ENCODE measurements around the gene CRHR1.

The CRHR1 gene

DNA sequence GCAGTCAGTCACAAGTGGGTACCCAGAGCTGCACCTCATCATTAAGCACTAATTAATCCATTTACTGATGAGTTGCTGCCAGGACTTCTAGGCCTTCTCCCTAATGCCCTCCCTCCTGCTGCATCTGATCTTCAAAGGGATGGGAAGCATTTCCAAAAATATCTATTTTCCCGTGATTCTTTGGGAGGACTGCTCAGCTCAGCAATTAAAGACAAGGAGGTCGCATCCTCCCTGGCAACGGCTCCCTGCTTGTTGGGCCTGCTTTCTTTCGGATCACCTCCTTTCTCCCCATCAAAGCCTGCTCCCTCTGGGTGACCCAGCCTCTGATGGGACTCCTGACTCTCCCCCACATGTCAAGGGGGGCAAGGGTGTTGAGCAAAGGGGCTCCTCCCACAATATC, 34.6 kb downstream of the CRHR1 start:
- H3K4me1 ChIP-seq (ENCODE audit: low read length), result 0 out of 2 replicates have a peak, but pooled peaks cover under 1% of the 10 kb centered on the region
- no peak overlapping the region for H3K4me2 ChIP-seq (ENCODE audit: low read depth, low read length)
- no peak for DNase-seq
- no peaks in the 10 kb centered on the region for H3K79me2 ChIP-seq (ENCODE audit: low read length)
- TF ChIP-seq, protein P1, sequence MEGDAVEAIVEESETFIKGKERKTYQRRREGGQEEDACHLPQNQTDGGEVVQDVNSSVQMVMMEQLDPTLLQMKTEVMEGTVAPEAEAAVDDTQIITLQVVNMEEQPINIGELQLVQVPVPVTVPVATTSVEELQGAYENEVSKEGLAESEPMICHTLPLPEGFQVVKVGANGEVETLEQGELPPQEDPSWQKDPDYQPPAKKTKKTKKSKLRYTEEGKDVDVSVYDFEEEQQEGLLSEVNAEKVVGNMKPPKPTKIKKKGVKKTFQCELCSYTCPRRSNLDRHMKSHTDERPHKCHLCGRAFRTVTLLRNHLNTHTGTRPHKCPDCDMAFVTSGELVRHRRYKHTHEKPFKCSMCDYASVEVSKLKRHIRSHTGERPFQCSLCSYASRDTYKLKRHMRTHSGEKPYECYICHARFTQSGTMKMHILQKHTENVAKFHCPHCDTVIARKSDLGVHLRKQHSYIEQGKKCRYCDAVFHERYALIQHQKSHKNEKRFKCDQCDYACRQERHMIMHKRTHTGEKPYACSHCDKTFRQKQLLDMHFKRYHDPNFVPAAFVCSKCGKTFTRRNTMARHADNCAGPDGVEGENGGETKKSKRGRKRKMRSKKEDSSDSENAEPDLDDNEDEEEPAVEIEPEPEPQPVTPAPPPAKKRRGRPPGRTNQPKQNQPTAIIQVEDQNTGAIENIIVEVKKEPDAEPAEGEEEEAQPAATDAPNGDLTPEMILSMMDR (IDR thresholded peaks at IDR 0.05; ENCODE audit: low read length), result no peak
- TF ChIP-seq EZH2 (optimal IDR thresholded peaks at IDR 0.05; ENCODE audit: low read depth, low read length) (no peak), EZH2phosphoT487 (IDR thresholded peaks at IDR 0.05; ENCODE audit: low read length) (no peak)
- H3K9me3 ChIP-seq (replicated peaks; ENCODE audit: insufficient read depth, low read length), result no peaks in the 10 kb centered on the region
- no peak overlapping the region for H3K27ac ChIP-seq (ENCODE audit: low read length)
- H2AFZ ChIP-seq (ENCODE audit: low read length), result no peak overlapping the region
- H3K36me3 ChIP-seq (replicated peaks; ENCODE audit: insufficient read depth, low read length), result no peaks in the 10 kb centered on the region
- H3K9ac ChIP-seq (ENCODE audit: low read length), result no peak overlapping the region
- peaks cover 37% of the 10 kb centered on the region for H3K27me3 ChIP-seq (replicated peaks; ENCODE audit: insufficient read depth, low read length)
- no peaks in the 10 kb centered on the region for H3F3A ChIP-seq (ENCODE audit: insufficient read depth, low read length)
- H4K20me1 ChIP-seq (ENCODE audit: insufficient read depth, low read length), result no peaks in the 10 kb centered on the region
- no peaks in the 10 kb centered on the region for H3K9me2 ChIP-seq (replicated peaks; ENCODE audit: insufficient read depth, low read length)
- H3K4me3 ChIP-seq (ENCODE audit: low read length), result no peak overlapping the region

DNA sequence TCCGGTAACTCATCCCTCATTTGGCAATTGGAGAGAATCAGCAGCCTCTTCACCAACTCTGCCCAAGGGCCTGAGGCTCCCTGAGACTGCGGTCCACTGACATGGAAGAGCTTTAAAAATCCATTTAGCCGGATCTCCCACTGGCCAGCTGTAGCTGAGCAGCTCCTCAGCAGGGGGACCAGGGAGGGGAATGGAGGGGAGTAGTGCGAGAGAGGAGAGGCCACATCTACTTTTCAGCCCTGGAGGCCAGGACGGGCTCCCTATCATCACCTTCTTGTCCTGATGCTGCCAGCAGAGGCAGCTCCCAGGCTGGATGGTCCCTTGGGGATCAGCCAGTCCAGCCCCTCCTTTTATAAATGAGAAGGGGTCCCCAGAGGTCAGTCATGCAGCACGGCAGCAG, 35.5 kb downstream of the CRHR1 start:
- no peak overlapping the region for H2AFZ ChIP-seq (ENCODE audit: low read length)
- no peak overlapping the region for H3K9ac ChIP-seq (ENCODE audit: low read length)
- H3K4me2 ChIP-seq (ENCODE audit: low read depth, low read length), result no peak overlapping the region
- H3K79me2 ChIP-seq (ENCODE audit: low read length), result no peaks in the 10 kb centered on the region
- no peaks in the 10 kb centered on the region for H4K20me1 ChIP-seq (ENCODE audit: insufficient read depth, low read length)
- H3K27me3 ChIP-seq (replicated peaks; ENCODE audit: insufficient read depth, low read length), result peaks cover 33% of the 10 kb centered on the region
- no peaks in the 10 kb centered on the region for H3F3A ChIP-seq (ENCODE audit: insufficient read depth, low read length)
- H3K36me3 ChIP-seq (replicated peaks; ENCODE audit: insufficient read depth, low read length), result no peaks in the 10 kb centered on the region
- no peak overlapping the region for H3K27ac ChIP-seq (ENCODE audit: low read length)
- H3K4me3 ChIP-seq (ENCODE audit: low read length), result no peak overlapping the region
- no peaks in the 10 kb centered on the region for H3K9me2 ChIP-seq (replicated peaks; ENCODE audit: insufficient read depth, low read length)
- TF ChIP-seq EZH2phosphoT487 (IDR thresholded peaks at IDR 0.05; ENCODE audit: low read length) (no peak), EZH2 (optimal IDR thresholded peaks at IDR 0.05; ENCODE audit: low read depth, low read length) (no peak)
- TF ChIP-seq, protein P1 (IDR thresholded peaks at IDR 0.05; ENCODE audit: low read length), result no peak
- DNase-seq, result no peak
- H3K4me1 ChIP-seq (ENCODE audit: low read length), result 0 out of 2 replicates have a peak, but pooled peaks cover 2% of the 10 kb centered on the region
- H3K9me3 ChIP-seq (replicated peaks; ENCODE audit: insufficient read depth, low read length), result no peaks in the 10 kb centered on the region

DNA sequence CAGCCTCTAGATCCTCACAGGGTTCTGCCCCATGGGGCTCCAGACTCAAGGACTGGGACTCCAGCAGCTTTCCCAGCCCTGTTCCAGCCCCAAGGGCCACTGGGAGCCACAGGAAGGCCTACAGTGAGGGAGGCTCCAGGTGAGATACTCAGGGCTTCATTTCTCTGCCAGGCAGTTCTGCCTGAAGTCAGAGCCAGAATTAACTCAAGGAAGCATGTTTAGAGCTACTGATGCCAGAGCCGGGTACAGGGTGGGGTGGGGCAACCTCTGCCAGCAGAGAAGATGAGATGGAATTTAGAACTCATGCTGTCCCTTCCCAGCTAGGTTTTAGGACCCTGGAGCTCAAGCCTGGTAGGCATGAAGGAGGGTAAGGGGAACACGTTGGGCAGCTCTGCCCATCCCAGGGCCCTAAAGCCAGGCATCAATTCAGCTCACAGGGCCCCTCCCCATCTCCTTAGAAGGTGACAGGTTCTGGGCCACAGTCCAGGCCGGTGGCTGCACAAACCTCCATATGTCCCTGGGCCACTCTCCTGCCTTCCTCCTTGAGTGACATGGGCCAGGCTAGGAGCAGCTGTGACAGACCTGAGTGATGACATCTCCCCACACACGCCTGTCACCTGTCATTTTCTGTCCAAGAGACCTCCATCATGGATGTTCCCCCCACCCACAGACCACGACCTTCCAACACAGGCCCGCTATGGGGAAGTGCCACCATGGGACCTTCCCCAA, 36.1 kb downstream of the CRHR1 start:
- Histone ChIP-seq H3K36me3 (replicated peaks; ENCODE audit: insufficient read depth, low read length) (no peaks in the 10 kb centered on the region), H2AFZ (ENCODE audit: low read length) (no peak overlapping the region), H3K27ac (ENCODE audit: low read length) (no peak overlapping the region), H3K9ac (ENCODE audit: low read length) (no peak overlapping the region), H3K4me3 (ENCODE audit: low read length) (no peak overlapping the region), H3K9me3 (replicated peaks; ENCODE audit: insufficient read depth, low read length) (no peaks in the 10 kb centered on the region), H3F3A (ENCODE audit: insufficient read depth, low read length) (no peaks in the 10 kb centered on the region), H4K20me1 (ENCODE audit: insufficient read depth, low read length) (no peaks in the 10 kb centered on the region), H3K79me2 (ENCODE audit: low read length) (no peaks in the 10 kb centered on the region), H3K4me1 (ENCODE audit: low read length) (0 out of 2 replicates have a peak, but pooled peaks cover 2% of the 10 kb centered on the region), H3K4me2 (ENCODE audit: low read depth, low read length) (no peak overlapping the region), H3K27me3 (replicated peaks; ENCODE audit: insufficient read depth, low read length) (peaks cover 33% of the 10 kb centered on the region), H3K9me2 (replicated peaks; ENCODE audit: insufficient read depth, low read length) (no peaks in the 10 kb centered on the region)
- DNase-seq, result no peak
- TF ChIP-seq EZH2phosphoT487 (IDR thresholded peaks at IDR 0.05; ENCODE audit: low read length), result no peak
- no peak for TF ChIP-seq EZH2 (optimal IDR thresholded peaks at IDR 0.05; ENCODE audit: low read depth, low read length)
- TF ChIP-seq, protein P1 (IDR thresholded peaks at IDR 0.05; ENCODE audit: low read length), result no peak
